ENCODE results near the gene GRID2. TPM values are rescaled to one million over a fixed set of nuclear protein-coding genes. Genes with fewer than 3 reads are reported as not detected.

The GRID2 gene
- total and polyA plus RNA-seq, 2 donors (not counting 1 experiment from before 2014, with no cell fraction given): under 0.01 to 0.02 TPM

DNA sequence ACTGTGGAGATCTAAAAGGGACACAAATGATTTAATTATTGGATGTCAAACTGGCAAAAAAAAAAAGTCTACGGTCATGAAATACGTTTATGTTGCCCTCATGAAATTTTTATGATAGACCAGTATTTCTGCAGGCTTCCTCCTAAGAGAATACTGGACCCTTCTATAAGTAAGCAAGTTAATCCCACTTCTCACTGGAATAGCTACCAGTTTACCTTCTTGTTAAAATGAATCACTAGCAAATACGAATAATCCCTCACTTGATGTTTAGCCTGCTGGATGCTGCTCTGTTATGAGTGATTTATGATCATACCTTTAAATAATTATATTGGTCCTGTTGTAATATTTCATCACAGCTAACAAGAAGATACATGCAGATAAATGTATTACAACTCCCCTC, 39.6 kb upstream of the GRID2 start:
- Histone ChIP-seq H3K27me3 (ENCODE audit: control insufficient read depth, insufficient read depth, low read length) (no peaks in the 10 kb centered on the region), H2AFZ (ENCODE audit: low read length) (no peak overlapping the region), H3K27ac (ENCODE audit: insufficient read depth, low read length) (no peak overlapping the region), H3K4me1 (ENCODE audit: control insufficient read depth, extremely low read depth, insufficient read depth, low read length) (no peaks in the 10 kb centered on the region), H3K4me2 (ENCODE audit: extremely low read depth, insufficient read depth, low read length) (no peak overlapping the region), H3K9me3 (ENCODE audit: control insufficient read depth, insufficient read depth, low read depth, low read length) (no peaks in the 10 kb centered on the region), H3K4me3 (replicated peaks in 1 of 4; ENCODE audit: control extremely low read depth in 1 of 4, insufficient read depth in 1 of 4, low read depth in 3 of 4, low read length in 4 of 4) (no peak overlapping the region), H3K36me3 (ENCODE audit: control insufficient read depth, insufficient read depth, low read length) (no peaks in the 10 kb centered on the region), H4K20me1 (ENCODE audit: control insufficient read depth, extremely low read depth, insufficient read depth, low read length) (no peaks in the 10 kb centered on the region), H3K9ac (ENCODE audit: insufficient read depth, low read length) (no peak overlapping the region), H3K79me2 (ENCODE audit: control insufficient read depth, insufficient read depth, low read length) (no peaks in the 10 kb centered on the region)
- DNase-seq (ENCODE audit: low read depth in 2 of 2): no peak
- TF ChIP-seq, protein P1, sequence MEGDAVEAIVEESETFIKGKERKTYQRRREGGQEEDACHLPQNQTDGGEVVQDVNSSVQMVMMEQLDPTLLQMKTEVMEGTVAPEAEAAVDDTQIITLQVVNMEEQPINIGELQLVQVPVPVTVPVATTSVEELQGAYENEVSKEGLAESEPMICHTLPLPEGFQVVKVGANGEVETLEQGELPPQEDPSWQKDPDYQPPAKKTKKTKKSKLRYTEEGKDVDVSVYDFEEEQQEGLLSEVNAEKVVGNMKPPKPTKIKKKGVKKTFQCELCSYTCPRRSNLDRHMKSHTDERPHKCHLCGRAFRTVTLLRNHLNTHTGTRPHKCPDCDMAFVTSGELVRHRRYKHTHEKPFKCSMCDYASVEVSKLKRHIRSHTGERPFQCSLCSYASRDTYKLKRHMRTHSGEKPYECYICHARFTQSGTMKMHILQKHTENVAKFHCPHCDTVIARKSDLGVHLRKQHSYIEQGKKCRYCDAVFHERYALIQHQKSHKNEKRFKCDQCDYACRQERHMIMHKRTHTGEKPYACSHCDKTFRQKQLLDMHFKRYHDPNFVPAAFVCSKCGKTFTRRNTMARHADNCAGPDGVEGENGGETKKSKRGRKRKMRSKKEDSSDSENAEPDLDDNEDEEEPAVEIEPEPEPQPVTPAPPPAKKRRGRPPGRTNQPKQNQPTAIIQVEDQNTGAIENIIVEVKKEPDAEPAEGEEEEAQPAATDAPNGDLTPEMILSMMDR (conservative IDR thresholded peaks at IDR 0.05 in 1 of 2, IDR thresholded peaks at IDR 0.05 in 1 of 2; ENCODE audit: low read depth in 1 of 2, low read length in 2 of 2): no peak
- TF ChIP-seq EZH2 (IDR thresholded peaks at IDR 0.05; ENCODE audit: low read length, missing control alignments): no peak

DNA sequence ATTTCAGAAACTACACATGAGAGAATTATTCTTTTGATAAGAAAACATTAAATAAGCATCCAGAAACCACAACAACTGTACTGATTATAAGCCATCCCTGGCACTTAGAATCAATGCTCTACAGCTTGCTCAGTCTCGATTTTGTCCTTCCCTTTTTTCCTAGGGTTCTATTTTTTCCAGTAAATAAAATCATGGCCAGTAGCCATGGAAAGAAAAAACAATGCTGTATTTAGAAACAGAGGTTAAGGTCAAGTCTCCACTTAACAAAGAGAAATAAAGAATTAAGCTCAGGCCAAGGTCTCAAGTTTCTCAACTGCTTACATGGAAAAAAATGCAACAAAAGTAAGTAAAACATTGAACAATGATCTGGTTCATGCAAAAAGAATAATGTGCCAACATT, 38.7 kb upstream of the GRID2 start:
- no peak overlapping the region for H3K4me3 ChIP-seq (replicated peaks in 1 of 4; ENCODE audit: control extremely low read depth in 1 of 4, insufficient read depth in 1 of 4, low read depth in 3 of 4, low read length in 4 of 4)
- no peaks in the 10 kb centered on the region for H3K4me1 ChIP-seq (ENCODE audit: control insufficient read depth, extremely low read depth, insufficient read depth, low read length)
- no peaks in the 10 kb centered on the region for H3K27me3 ChIP-seq (ENCODE audit: control insufficient read depth, insufficient read depth, low read length)
- H3K36me3 ChIP-seq (ENCODE audit: control insufficient read depth, insufficient read depth, low read length): no peaks in the 10 kb centered on the region
- H3K27ac ChIP-seq (ENCODE audit: insufficient read depth, low read length): no peak overlapping the region
- H3K9me3 ChIP-seq (ENCODE audit: control insufficient read depth, insufficient read depth, low read depth, low read length): no peaks in the 10 kb centered on the region
- no peak overlapping the region for H3K9ac ChIP-seq (ENCODE audit: insufficient read depth, low read length)
- peak; percentile 2 to 47 for DNase-seq (ENCODE audit: low read depth in 2 of 2)
- TF ChIP-seq EZH2 (IDR thresholded peaks at IDR 0.05; ENCODE audit: low read length, missing control alignments): no peak
- TF ChIP-seq, protein P1 (conservative IDR thresholded peaks at IDR 0.05 in 1 of 2, IDR thresholded peaks at IDR 0.05 in 1 of 2; ENCODE audit: low read depth in 1 of 2, low read length in 2 of 2): no peak
- no peaks in the 10 kb centered on the region for H4K20me1 ChIP-seq (ENCODE audit: control insufficient read depth, extremely low read depth, insufficient read depth, low read length)
- H3K79me2 ChIP-seq (ENCODE audit: control insufficient read depth, insufficient read depth, low read length): no peaks in the 10 kb centered on the region
- H2AFZ ChIP-seq (ENCODE audit: low read length): no peak overlapping the region
- H3K4me2 ChIP-seq (ENCODE audit: extremely low read depth, insufficient read depth, low read length): no peak overlapping the region

DNA sequence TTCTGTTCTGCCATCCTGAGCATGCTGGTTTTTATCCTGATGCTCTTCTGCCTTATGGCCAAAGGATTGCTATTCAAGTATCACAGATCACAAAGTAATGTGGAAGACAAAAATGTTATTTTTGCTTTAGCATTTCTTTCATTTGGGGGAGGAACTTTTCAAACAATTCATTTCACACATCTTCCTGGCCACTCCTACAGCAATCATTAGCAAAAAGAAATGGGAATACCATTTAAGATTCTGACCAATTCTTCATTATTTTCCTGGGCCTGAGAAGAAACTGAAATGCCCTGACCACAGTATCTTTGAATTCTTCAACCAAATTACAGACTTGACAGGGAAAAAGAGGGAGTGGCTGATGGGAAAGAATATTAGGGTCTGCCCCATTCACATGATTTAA, 38.0 kb upstream of the GRID2 start:
- no peak overlapping the region for H3K27ac ChIP-seq (ENCODE audit: insufficient read depth, low read length)
- H4K20me1 ChIP-seq (ENCODE audit: control insufficient read depth, extremely low read depth, insufficient read depth, low read length): no peaks in the 10 kb centered on the region
- no peak for TF ChIP-seq EZH2 (IDR thresholded peaks at IDR 0.05; ENCODE audit: low read length, missing control alignments)
- TF ChIP-seq, protein P1 (conservative IDR thresholded peaks at IDR 0.05 in 1 of 2, IDR thresholded peaks at IDR 0.05 in 1 of 2; ENCODE audit: low read depth in 1 of 2, low read length in 2 of 2): no peak
- no peak for DNase-seq (ENCODE audit: low read depth in 2 of 2)
- no peak overlapping the region for H3K4me2 ChIP-seq (ENCODE audit: extremely low read depth, insufficient read depth, low read length)
- H2AFZ ChIP-seq (ENCODE audit: low read length): no peak overlapping the region
- H3K4me3 ChIP-seq (replicated peaks in 1 of 4; ENCODE audit: control extremely low read depth in 1 of 4, insufficient read depth in 1 of 4, low read depth in 3 of 4, low read length in 4 of 4): no peak overlapping the region
- H3K79me2 ChIP-seq (ENCODE audit: control insufficient read depth, insufficient read depth, low read length): no peaks in the 10 kb centered on the region
- no peaks in the 10 kb centered on the region for H3K4me1 ChIP-seq (ENCODE audit: control insufficient read depth, extremely low read depth, insufficient read depth, low read length)
- no peaks in the 10 kb centered on the region for H3K36me3 ChIP-seq (ENCODE audit: control insufficient read depth, insufficient read depth, low read length)
- no peaks in the 10 kb centered on the region for H3K27me3 ChIP-seq (ENCODE audit: control insufficient read depth, insufficient read depth, low read length)
- H3K9me3 ChIP-seq (ENCODE audit: control insufficient read depth, insufficient read depth, low read depth, low read length): no peaks in the 10 kb centered on the region
- H3K9ac ChIP-seq (ENCODE audit: insufficient read depth, low read length): no peak overlapping the region

All from fibroblast of lung (primary cell).